Mesothelial cell of epicardium (in vitro differentiated cells): ENCODE data around the gene ZSWIM3. TPM values are rescaled to one million over a fixed set of nuclear protein-coding genes. Genes with fewer than 3 reads are reported as not detected.

ENCODE experiments used
- DNase-seq, 2 experiments: peaks; one replicate each; pipeline ENCODE4 v3.0.0; 2021; ENCODE audit warnings: low spot score in 2 of 2; ENCODE audit not compliant: unreplicated experiment in 2 of 2
- H3K27ac Mint-ChIP-seq: 2 replicates; pipeline ENCODE4 v1.8.0; 2021; ENCODE audit warnings: mixed read lengths
- H3K27me3 Mint-ChIP-seq: 2 replicates; pipeline ENCODE4 v1.8.0; 2021; ENCODE audit warnings: low read depth, mixed read lengths
- H3K36me3 Mint-ChIP-seq: 2 replicates; pipeline ENCODE4 v1.8.0; 2021; ENCODE audit warnings: mixed read lengths
- H3K4me1 Mint-ChIP-seq: 2 replicates; pipeline ENCODE4 v1.8.0; 2021; ENCODE audit warnings: mixed read lengths
- H3K4me3 Mint-ChIP-seq: 2 replicates; pipeline ENCODE4 v1.8.0; 2021; ENCODE audit warnings: mild to moderate bottlenecking, moderate library complexity, mixed read lengths
- H3K9me3 Mint-ChIP-seq: 2 replicates; pipeline ENCODE4 v1.8.0; 2021; ENCODE audit warnings: mixed read lengths
- CTCF ChIP-seq: fragments of 200-600 bp; sonication (generic); IDR thresholded peaks from one replicate; pipeline ENCODE4 v1.5.0; 2021; ENCODE audit warnings: antibody characterized with exemption; ENCODE audit not compliant: unreplicated experiment
- total RNA-seq: library from RNA; stranded (reverse); gene quantifications from 3 replicates; pipeline ENCODE4 v1.2.1, GENCODE V29; 2021

The ZSWIM3 gene
- total RNA-seq, 1 donor from 2014 or later = 4.6 TPM

- H3K4me3 Mint-ChIP-seq = no peak overlapping the region
- peaks cover 14% of the 10 kb centered on the region for H3K4me1 Mint-ChIP-seq
- no peaks in the 10 kb centered on the region for H3K9me3 Mint-ChIP-seq
These were observed 36.4 kb downstream of the ZSWIM3 start for GRCh38 chr20:45893831-45894230.

GRCh38 chr20:45894797-45895196 is 37.4 kb downstream of the ZSWIM3 start:
- peaks cover 10% of the 10 kb centered on the region for H3K36me3 Mint-ChIP-seq
- DNase-seq = no peak
- H3K9me3 Mint-ChIP-seq = no peaks in the 10 kb centered on the region
- no peak for TF ChIP-seq CTCF
- no peak overlapping the region for H3K27ac Mint-ChIP-seq
- H3K27me3 Mint-ChIP-seq = no peaks in the 10 kb centered on the region
- no peak overlapping the region for H3K4me3 Mint-ChIP-seq
- peaks cover 12% of the 10 kb centered on the region for H3K4me1 Mint-ChIP-seq

More at GRCh38 chr20:45893831-45894230, 36.4 kb downstream of the ZSWIM3 start:
- DNase-seq = no peak
- Mint-ChIP-seq H3K36me3 (peaks cover 7% of the 10 kb centered on the region), H3K27me3 (no peaks in the 10 kb centered on the region), H3K27ac (no peak overlapping the region)
- no peak for TF ChIP-seq CTCF

- Mint-ChIP-seq H3K4me1 (peaks cover 7% of the 10 kb centered on the region), H3K27ac (no peak overlapping the region), H3K27me3 (no peaks in the 10 kb centered on the region)
These were observed 39.3 kb downstream of the ZSWIM3 start for GRCh38 chr20:45896641-45897161.

GRCh38 chr20:45897289-45897688 is 39.9 kb downstream of the ZSWIM3 start:
- peaks cover 4% of the 10 kb centered on the region for H3K4me1 Mint-ChIP-seq
- no peak overlapping the region for H3K4me3 Mint-ChIP-seq
- H3K9me3 Mint-ChIP-seq = no peaks in the 10 kb centered on the region
- H3K27ac Mint-ChIP-seq = no peak overlapping the region
- no peak for DNase-seq
- H3K27me3 Mint-ChIP-seq = no peaks in the 10 kb centered on the region
- peaks cover 10% of the 10 kb centered on the region for H3K36me3 Mint-ChIP-seq
- TF ChIP-seq CTCF = no peak

More at GRCh38 chr20:45896641-45897161, 39.3 kb downstream of the ZSWIM3 start:
- no peak for TF ChIP-seq CTCF
- no peaks in the 10 kb centered on the region for H3K9me3 Mint-ChIP-seq
- H3K36me3 Mint-ChIP-seq = peaks cover 10% of the 10 kb centered on the region
- no peak overlapping the region for H3K4me3 Mint-ChIP-seq
- no peak for DNase-seq

- no peaks in the 10 kb centered on the region for H3K4me1 Mint-ChIP-seq
- no peaks in the 10 kb centered on the region for H3K27me3 Mint-ChIP-seq
- H3K9me3 Mint-ChIP-seq = no peaks in the 10 kb centered on the region
- no peak for TF ChIP-seq CTCF
- no peak overlapping the region for H3K27ac Mint-ChIP-seq
- H3K4me3 Mint-ChIP-seq = no peak overlapping the region
- DNase-seq = no peak
- H3K36me3 Mint-ChIP-seq = peaks cover 10% of the 10 kb centered on the region
These were observed 40.3 kb downstream of the ZSWIM3 start for GRCh38 chr20:45897692-45898091.

- Mint-ChIP-seq H3K36me3 (peaks cover 10% of the 10 kb centered on the region), H3K9me3 (no peaks in the 10 kb centered on the region), H3K4me1 (no peaks in the 10 kb centered on the region), H3K27me3 (no peaks in the 10 kb centered on the region), H3K27ac (no peak overlapping the region), H3K4me3 (no peak overlapping the region)
- TF ChIP-seq CTCF = no peak
- DNase-seq = no peak
These were observed 40.9 kb downstream of the ZSWIM3 start for GRCh38 chr20:45898285-45898684.
